ENCODE data around the gene HPSE2.
"Not testable (repeated sequence)": the region's sequence is repeated elsewhere in the genome, so short reads cannot be mapped to it uniquely, and the experiment has no call there.

Gene HPSE2

DNA sequence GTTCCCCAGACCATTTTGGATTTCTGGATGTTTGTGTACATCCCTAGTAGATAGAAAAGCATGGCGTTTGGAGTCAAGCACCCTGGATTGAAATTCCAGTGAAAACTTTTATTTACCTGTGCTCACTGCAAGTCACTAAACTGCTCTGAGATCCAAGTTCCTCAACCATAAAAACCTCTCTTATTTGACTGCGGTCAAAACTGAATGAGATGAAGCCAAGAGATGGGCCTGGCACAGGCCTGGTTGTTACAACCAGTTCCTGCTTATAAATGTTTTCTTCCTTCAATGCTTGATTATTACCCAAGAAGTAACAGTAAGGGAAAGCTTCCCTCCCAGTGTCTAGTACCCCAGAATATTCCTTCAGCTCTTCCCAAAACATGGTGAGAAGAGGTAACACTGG lies 718.0 kb downstream of the HPSE2 start:
- DNase-seq (ENCODE audit: low read depth in 2 of 3, low spot score in 1 of 3): no peak

DNA sequence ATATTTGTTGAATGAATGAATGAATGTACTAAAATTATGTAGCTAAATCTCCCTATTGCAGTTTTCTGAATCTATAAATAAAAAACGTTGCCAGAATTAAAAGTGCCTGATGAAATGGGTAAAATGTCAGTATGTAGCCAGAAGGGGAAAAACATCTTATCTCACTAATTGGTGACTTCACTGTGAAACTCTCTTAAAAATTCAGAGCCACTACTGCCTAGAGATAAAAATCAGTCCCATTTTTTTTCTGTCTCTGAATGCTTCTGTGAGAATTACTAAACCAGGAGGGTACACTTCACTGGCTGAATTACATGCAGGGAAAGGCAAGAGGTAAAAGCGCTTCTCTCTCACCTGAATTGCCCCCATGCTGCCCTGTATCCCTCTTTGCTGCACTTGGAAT lies 719.3 kb downstream of the HPSE2 start:
- no peak for DNase-seq (ENCODE audit: low read depth in 2 of 3, low spot score in 1 of 3)

DNA sequence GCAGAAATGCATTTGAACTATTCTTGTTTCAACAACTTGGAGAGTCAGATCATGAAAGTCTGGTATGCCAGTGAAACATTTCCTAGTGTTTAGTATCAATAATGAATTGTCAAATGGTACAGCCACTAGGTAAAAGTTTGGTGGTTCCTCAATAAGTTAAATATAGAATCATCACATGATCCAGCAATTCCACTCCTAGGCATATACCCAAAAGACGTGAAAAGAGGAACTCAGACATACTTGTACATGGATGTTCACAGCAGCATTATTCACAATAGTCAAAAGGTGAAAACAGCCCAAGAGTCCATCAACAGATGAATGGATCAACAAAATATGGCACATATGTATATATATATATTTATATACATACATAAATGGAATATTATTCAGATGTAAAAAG lies 721.9 kb downstream of the HPSE2 start:
- no peak for DNase-seq (ENCODE audit: low read depth in 2 of 3, low spot score in 1 of 3)

DNA sequence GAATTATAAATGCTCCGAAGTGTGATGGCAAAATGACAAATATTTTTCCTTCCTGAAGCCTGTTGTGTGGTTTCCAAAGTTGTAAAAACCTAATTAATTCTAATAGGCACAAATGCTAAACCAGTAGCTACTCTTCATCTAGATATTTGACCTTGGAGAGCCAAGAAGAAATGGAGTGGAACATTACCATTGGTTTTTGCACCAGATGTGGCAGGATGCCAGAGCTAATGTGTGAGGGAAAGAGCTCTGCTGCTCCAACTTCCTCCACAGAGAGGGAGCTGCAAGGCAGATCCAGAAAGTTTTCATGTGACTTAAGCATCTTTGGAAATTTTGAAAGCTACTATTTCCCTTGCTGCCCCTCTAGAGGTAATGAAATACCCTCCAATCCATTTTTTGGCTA lies 723.8 kb downstream of the HPSE2 start:
- DNase-seq (ENCODE audit: low read depth in 2 of 3, low spot score in 1 of 3): no peak

DNA sequence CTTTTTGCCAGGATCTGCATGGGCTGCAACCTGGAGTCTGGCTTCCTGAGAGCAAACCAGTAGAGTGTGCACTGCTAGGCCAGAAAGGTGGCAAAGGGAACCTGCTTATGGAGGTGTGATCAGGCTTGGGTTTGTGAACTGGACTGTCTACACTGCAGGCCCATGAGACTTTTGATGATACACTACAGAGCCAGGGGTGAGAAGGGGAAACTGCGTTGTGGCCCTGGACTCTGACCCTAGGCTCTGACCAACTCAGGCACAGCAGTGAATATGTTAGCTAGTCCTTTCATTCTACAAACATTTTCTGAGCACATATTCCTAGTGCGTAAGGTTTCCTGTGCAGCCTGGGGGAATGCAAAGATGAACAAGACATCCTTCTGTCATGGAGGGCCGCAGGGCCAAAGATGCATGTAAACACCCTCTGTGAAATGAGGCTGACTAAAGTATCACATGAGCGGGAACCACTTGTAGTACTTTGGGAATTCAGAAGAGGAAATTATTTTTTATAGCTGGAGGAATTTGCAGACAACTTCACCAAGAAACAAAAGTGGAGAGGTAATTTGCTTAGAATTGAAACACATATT lies 725.1 kb downstream of the HPSE2 start:
- no peak for DNase-seq (ENCODE audit: low read depth in 2 of 3, low spot score in 1 of 3)

DNA sequence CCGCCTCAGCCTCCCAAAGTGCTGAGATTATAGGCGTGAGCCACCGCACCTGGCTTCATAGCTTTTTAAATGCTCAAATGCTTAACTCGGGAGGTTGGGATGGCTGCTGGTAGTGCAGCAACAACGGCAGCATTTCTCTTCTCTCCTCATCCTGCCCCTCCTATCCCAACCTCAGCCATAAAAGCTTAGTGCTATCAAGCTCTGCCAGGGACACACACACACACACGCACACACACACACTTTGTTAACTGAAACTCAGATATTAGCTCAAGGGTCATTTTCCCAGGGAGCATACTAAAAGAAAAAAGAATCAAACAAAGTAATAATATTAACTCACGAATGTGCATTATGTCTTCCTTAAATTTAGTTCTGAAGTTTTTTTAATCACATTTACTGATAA lies 725.9 kb downstream of the HPSE2 start:
- no peak for DNase-seq (ENCODE audit: low read depth in 2 of 3, low spot score in 1 of 3)

DNA sequence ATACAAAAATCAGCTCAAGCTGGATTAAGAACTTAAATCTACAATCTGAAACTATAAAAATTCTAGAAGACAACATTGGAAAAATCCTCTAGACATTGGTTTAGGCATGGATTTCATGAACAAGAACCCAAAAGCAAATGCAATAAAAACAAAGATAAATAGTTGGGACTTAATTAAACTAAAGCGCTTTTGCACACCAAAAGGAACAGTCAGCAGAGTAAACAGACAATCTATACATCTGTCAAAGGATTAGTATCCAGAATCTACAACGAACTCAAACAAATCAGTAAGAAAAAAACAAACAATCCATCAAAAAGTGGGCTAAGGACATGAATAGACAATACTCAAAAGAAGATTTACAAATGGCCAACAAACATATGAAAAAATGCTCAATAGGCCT lies 733.1 kb downstream of the HPSE2 start:
- DNase-seq (ENCODE audit: low read depth in 2 of 3, low spot score in 1 of 3): not testable (repeated sequence)

DNA sequence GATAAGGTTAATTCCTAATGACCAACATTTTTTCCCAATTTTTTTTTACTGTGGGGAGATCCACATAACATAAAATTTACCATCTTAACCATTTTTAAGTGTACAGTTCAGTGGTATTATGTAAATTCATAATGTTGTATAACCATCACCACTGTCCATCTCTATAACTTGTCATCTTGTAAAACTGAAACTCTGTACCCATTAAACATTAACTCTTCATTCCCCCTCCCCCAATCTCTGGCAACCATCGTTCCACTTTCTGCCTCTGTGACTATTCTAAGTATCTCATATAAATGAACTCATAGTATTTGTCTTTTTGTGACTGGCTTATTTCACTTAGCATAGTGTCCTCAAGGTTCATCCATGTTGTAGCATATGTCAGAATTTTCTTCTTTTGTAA lies 742.9 kb downstream of the HPSE2 start:
- no peak for DNase-seq (ENCODE audit: low read depth in 2 of 3, low spot score in 1 of 3)

DNA sequence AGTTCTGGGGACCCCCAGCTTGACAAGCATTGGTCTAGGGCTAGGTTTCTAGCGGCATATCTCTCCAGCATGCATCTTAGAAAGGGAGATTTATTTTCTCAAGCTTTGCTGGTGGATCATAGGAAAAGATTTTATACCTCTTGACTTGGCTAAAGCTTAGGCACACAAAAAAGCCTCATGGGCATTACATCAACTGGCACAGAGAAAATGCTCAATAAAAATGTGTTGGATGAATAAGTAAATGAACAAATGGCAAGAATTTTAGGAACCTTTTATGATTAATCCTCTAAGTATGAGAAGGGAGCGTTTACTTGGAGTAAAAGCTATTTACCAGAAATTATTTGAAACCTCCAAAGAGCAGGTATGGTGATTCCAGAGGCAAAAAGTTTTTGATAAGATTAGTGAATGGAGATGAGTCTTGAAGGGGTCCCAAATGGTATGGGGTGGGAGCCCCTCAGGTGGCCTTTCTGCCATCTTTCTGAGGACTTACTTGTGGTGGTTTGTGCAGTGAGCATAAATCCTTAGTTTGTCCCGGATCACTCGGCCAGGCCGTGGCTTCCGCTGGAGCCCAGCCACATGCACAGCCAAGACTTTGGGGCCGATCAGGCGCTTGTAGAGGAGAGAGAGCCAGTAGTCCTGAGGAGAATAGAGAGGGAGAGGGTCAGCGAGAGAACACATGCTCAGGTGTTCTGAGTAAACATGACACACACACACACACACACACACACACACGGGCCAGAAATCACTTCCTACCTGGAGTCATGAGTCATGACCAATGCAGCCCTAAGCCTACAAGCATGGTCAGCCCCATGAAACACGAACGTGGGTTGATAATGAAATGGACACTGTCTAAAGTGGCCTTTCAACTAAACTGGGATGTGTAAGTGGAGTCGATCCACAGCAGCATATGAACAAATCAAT lies 745.8 kb downstream of the HPSE2 start:
- DNase-seq (ENCODE audit: low read depth in 2 of 3, low spot score in 1 of 3): no peak

DNA sequence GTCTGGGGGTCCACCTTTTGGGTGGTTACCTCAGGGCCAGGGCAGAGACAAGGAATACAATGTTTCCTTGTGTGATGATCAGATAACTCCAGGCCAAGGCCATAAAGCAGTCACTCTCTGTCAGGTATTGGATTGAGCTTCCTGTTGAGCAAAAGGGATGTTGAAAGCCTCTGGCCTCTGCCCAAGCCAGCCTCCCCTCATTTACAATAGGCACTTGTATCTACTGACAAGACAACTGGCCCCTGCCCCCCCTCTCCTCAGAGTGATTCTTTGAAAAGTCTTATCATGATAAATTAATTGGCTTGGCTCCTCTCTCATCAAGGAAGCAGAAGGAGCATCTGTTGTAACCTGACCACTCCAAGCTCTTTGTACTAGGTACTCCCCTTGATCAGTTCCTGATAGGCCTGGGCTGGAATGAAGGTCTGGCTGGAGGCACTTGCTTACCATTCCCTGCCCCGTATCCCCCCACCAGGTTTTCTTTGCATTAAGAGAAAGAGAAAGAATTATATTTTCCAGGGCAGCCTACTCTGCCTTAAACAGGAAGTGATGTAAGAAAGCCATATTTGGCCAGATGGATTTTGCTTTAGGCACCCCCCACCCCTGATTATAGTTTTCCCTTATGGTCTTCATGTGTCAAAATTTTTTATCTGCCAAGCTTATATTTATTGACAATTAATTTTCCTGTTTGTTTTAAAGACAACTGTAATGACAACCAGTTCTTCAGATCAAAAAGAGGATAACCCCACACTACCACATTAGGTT lies 746.8 kb downstream of the HPSE2 start:
- DNase-seq (ENCODE audit: low read depth in 2 of 3, low spot score in 1 of 3): no peak

DNA sequence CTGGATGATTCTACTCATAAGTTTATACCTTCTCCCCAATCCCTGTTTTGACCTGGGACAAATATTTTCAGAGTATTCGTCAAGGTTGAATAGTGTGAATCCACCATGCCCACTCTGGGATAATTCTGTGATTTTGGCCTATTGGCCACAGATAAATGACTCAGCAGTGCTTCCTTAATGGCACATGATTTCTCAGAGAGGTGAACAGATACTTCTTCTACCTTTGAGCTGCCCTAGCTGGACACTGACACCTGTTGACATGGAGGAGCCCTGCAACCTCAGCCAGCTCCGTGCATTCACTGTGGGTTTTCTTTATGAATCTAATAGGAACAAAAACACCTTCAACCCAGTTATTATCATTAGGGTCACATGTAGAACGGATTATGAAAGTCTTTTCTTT lies 748.0 kb downstream of the HPSE2 start:
- DNase-seq (ENCODE audit: low read depth in 2 of 3, low spot score in 1 of 3): no peak

DNA sequence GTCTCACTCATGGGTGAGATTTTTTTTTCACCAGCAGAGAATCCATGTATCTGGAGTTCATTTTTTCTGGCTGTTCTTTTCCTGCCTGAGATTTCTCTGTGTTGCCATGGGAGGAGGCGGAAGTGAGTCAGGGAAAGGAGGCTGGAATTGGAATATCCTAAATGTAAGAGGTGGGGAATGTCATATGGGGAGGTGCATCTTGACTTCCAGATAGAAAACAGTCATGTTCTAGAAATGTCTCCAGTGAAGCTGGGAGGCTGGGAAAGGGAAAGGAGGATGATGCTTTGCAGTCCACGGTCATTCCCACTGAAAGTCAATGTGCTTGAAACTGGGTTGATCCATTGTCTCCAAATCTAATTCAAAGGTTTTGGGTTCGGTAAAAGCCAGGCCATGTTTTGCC lies 749.2 kb downstream of the HPSE2 start:
- no peak for DNase-seq (ENCODE audit: low read depth in 2 of 3, low spot score in 1 of 3)

DNA sequence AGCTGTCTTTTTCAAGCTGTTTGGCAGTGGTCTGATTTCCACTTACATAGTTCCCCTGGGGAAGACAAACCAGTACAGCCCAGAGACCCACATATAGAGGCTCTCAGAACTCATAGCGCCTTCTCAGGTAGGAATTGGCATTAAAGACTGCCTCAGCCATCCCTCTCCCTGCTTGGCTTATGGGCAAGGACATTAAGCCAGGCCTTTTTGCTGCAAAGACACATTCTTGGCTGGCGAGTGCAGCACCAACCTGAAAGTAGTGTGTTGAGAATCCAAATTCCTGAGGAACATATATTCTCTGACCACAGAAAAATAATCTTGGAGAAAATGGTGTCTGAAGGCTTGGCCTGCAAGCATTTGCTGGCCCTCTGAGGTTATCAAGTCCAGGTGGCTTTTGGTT lies 749.7 kb downstream of the HPSE2 start:
- DNase-seq (ENCODE audit: low read depth in 2 of 3, low spot score in 1 of 3): no peak

DNA sequence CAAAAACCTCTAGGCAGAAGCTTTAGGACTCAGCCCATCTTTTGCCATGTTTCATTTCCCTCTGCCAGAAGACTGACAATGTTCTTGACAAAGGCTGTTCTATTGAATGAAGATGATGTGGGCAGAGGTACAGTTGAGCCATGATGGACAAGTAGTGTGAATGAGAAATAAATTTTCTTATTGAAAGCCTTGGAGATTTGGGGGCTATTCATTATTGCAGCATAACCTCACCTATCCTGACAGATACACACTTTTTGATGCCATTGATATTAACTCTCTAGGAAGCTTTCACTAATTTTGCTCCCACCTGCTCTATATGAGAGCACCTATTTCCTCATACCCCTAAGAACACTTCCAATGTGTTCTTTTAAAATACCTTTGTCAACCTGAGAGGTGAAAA lies 752.0 kb downstream of the HPSE2 start:
- DNase-seq (ENCODE audit: low read depth in 2 of 3, low spot score in 1 of 3): no peak

DNA sequence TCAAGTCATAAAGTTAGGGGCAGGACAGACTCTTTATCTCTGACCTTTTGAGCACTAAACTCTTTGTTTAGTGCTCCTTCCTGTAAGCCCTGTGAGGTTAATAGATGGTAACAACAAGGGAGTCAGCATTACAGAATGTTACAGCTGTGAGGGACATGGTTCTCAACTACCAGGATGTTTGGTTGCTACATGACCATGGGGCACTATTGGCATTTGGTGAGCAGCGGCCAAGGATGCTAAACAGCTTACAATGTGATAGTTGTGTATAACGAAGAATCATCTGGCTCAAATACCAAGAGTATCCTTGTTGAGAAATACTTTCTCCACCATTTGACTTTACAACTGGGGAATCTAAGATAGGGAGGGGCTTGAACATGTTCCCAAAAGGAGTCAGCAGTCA lies 753.6 kb downstream of the HPSE2 start:
- no peak for DNase-seq (ENCODE audit: low read depth in 2 of 3, low spot score in 1 of 3)

DNA sequence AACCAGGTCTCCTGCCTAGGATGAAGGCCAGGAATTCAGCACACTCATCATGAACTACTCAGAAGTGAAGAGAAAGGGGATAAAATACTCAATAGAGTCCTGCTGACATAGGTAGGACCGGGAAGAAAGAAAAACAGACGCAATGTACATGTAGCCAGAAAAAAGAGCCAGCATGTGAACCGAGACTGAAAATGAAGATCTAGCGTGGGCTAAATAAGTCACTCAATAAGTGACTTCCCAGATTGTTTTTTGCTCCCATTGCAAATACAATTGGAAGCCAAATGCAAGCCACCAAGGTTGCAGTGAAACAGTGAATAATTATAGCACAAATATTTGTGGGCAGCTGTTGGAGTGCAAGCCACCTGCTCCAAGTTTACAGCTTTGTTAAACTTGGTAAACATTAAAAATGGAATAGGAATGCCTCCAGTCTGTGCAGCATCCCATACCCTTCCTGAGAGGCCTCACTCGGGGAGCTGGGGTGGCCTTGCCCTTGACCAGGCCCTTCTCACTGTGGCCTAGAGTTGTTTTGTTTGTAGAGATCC lies 754.2 kb downstream of the HPSE2 start:
- no peak for DNase-seq (ENCODE audit: low read depth in 2 of 3, low spot score in 1 of 3)

DNA sequence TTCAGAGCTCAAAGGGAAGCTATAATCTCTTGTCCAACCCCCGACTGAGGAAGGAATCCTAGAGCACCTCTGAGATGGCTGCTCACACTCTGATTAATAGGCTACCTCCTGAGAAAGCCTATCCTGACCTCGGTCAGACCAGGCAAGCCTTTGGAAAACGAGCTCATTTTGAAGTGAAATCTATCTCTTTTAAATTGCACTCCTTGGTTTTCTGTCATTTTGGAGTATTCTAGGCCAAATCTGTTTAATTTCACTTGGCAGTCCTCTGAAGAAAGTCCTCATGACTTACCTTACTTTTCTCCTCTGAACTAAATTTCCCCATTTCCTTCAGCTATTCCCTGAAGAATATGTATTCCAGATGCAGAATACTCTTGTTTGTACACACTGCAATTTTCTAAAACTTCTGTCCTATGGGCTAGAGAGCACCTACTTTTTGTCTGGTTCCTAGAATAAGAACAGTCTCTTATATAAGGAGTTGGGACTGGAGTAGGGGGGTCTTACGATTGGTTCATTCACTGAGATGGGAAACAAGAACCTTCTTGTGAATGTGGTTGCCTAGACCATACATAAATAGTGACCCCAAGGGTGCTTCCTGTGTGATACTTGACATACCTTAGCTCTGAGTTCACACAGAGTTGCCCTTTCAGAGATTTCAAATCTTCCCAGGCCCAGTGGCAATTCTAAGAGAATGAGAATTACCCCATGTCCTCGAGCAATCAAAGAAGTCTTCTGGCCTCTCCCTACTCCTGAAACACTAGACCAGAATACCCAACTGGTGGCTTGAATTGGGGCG lies 757.0 kb downstream of the HPSE2 start:
- DNase-seq (ENCODE audit: low read depth in 2 of 3, low spot score in 1 of 3): no peak

DNA sequence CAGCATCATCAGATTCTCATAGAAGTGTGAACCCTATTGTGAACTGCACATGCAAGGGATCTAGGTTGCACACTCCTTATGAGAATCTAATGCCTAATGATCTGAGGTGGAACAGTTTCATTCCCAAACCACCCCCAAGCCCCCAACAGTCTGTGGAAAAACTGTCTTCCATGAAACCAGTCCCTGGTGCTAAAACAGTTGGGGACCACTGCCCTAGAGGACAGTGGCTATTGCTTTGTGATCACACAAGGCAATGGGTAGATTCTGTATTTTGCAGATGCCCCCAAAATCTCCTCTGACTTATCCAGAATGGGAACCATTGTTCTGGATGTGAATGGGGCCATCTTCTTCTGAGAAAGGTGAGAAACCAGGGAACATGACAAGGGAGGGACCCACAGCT lies 757.8 kb downstream of the HPSE2 start:
- DNase-seq (ENCODE audit: low read depth in 2 of 3, low spot score in 1 of 3): no peak

DNA sequence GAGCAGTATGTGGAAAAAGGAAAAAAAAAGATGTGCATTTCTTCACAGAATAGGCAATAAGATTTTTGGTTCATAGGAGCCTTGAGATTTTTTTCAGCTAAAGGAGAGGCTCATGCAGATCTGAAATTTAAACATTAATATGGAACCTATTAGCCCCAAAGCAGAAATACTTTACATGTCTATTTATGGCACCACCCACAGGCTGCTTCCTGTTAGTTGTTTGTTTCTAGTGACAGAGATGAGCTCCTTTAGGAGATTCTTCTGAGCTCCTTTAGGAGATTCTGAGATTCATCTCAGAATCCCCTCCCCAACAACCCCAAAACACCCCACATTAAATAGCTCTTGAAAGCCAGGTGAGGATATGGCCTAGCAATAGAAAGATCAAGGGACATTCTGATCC lies 761.0 kb downstream of the HPSE2 start:
- no peak for DNase-seq (ENCODE audit: low read depth in 2 of 3, low spot score in 1 of 3)

DNA sequence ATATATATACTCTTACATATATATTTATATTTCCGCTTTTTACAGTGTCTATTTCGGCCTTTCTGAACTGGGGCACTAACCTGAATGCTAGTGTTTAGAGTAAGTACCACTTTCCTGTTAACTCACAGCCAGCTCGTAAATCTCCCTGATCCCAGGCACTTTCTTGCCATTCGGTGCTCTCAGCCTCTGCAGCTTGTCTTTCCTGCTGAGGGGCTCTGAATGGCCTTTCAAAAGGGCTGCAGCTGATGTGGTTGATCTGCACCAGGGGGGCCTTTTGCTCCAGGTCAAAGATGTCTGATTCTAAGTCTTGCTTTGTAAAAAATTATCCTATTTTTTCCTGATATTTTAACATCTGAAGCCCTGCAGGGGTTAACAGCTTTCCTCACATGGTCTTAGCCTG lies 763.5 kb downstream of the HPSE2 start:
- no peak for DNase-seq (ENCODE audit: low read depth in 2 of 3, low spot score in 1 of 3)

DNA sequence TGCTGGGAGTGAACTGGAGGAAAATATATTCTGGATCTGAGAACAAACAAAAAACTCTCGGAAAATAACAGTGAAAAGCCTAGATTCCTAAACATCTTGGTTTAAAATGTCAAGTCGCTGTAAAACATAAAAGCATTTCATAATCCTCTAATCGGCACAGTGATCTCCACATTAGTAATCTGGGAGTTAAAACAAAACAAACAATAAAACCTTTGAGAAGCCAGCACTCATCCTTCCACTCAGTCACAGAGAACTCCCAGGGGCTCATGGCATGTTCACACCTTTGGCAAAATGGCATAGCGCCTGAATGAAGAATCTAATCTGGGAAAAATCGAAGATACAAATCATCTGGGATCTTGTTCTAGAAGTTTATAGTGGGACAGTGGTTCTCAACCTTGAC lies 764.8 kb downstream of the HPSE2 start:
- DNase-seq (ENCODE audit: low read depth in 2 of 3, low spot score in 1 of 3): no peak

Measured in stimulated activated CD4-positive, alpha-beta T cell treated with anti-CD3 and anti-CD28 coated beads, Interleukin-12 subunit alpha, Interleukin-12 subunit beta, amount 100 ng/mL, for 48 hours (primary cell).